HEK293T (cell line): Measurements from ENCODE around the gene CFP.

Experiments used
- ARNT ChIP-seq: fragments of 450-650 bp; IDR thresholded peaks from 2 replicates; pipeline ENCODE4 v1.6.1; 2017; ENCODE audit warnings: mild to moderate bottlenecking
- CTBP1 ChIP-seq: fragments of 450-650 bp; IDR thresholded peaks from 2 replicates; pipeline ENCODE4 v1.6.1; 2016; ENCODE audit warnings: borderline replicate concordance
- ELF4 ChIP-seq: fragments of 450-650 bp; IDR thresholded peaks from 2 replicates; pipeline ENCODE4 v1.6.1; 2017; ENCODE audit warnings: antibody characterized with exemption
- FOXA1 ChIP-seq: fragments of 450-650 bp; IDR thresholded peaks from 2 replicates; pipeline ENCODE4 v1.6.1; 2016; ENCODE audit warnings: mild to moderate bottlenecking
- FOXM1 ChIP-seq: fragments of 450-650 bp; IDR thresholded peaks from 2 replicates; pipeline ENCODE4 v1.6.1; 2017; ENCODE audit warnings: mild to moderate bottlenecking, borderline replicate concordance
- HDGF ChIP-seq: fragments of 450-650 bp; IDR thresholded peaks from 2 replicates; pipeline ENCODE4 v1.6.1; 2017; ENCODE audit warnings: antibody characterized with exemption, borderline replicate concordance
- LEF1 ChIP-seq: fragments of 450-650 bp; IDR thresholded peaks from 2 replicates; pipeline ENCODE4 v1.6.1; 2017; ENCODE audit warnings: mild to moderate bottlenecking, borderline replicate concordance
- NFRKB ChIP-seq: fragments of 450-650 bp; IDR thresholded peaks from 2 replicates; pipeline ENCODE4 v1.6.1; 2016; ENCODE audit warnings: mild to moderate bottlenecking, moderate library complexity
- SP1 ChIP-seq: fragments of 450-650 bp; IDR thresholded peaks from 2 replicates; pipeline ENCODE4 v1.6.1; 2017
- SUZ12 ChIP-seq: fragments of 450-650 bp; IDR thresholded peaks from 2 replicates; pipeline ENCODE4 v1.6.1; 2016; ENCODE audit warnings: mild to moderate bottlenecking
- TARDBP ChIP-seq: fragments of 450-650 bp; IDR thresholded peaks from 2 replicates; pipeline ENCODE4 v1.6.1; 2016
- ZNF384 ChIP-seq: fragments of 450-650 bp; IDR thresholded peaks from 2 replicates; pipeline ENCODE4 v1.6.1; 2016

DNA sequence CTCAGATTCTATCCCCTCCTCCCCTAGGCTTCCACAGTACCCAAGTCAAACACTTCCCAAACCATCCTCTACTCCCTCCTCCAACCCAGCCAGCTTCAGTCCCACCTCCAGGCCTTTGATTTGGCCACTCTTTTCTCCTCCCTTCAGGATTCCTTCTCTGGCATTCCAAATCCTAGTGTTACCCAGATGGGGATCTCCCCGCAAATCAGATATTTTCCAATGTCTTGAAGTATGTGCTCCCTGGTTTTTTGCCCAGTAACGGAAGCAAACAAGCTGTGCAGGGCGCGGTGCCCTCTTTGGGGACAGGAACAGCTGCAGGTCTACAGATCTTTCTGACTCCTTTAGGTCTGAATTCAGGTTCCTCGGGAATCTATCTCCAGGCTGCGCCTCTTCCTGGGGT lies 7.9 kb downstream of the CFP start:
- no peak for TF ChIP-seq SP1
- no peak for TF ChIP-seq LEF1
- TF ChIP-seq NFRKB: no peak
- TF ChIP-seq FOXM1: no peak
- no peak for TF ChIP-seq ZNF384
- no peak for TF ChIP-seq HDGF
- no peak for TF ChIP-seq SUZ12
- TF ChIP-seq FOXA1: no peak
- TF ChIP-seq ARNT: no peak
- no peak for TF ChIP-seq ELF4
- TF ChIP-seq CTBP1: no peak
- no peak for TF ChIP-seq TARDBP
